Kidney capillary endothelial cell (primary cell): ENCODE results near the gene RAP1GAP2.
"Not testable (repeated sequence)": the region's sequence is repeated elsewhere in the genome, so short reads cannot be mapped to it uniquely, and the experiment has no call there.

Experiments used
- DNase-seq: peaks from one replicate; pipeline ENCODE4 v3.0.0-alpha.2; 2018; ENCODE audit warnings: low spot score

The RAP1GAP2 gene

DNA sequence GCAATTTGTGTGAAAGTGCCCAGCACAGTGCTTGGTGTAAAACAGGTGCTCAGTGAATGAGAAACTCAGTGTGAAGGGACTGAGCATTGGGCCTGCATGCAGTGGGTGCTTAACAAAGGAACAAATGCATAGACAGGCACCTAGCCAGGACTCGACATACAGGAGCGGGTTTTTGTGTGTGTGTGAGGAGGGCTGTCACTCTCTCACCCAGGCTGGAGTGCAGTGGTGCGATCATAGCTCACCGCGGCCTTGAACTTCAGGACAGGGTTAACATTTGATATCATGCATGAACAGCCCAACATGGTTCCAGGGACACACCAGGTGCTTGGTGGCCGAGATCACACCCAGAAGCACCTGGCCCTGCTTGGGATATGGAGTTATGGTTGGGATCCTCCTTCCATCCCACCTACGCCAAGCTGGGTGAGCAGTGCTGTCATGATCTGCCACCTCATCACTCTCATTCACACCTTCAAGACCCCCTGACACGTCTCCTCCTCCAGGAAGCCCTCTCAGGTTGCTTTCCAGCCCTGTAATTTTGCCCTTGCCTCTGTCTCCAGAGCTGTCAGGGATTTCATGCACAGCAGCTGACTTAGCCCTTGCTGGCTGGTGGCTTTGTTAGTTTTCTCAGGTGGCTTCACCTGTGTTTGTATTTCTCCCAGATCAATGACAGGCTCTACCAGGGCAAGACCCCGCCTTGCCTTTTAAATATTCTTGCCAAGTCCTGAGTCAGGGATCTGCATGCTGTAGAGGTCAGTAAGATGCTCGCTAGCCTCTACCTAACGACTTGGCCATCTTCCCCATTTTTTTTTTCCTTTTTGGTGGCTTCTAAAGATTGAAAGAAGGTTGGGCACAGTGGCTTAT is 200.8 kb downstream of the RAP1GAP2 start:
- DNase-seq: no peak

DNA sequence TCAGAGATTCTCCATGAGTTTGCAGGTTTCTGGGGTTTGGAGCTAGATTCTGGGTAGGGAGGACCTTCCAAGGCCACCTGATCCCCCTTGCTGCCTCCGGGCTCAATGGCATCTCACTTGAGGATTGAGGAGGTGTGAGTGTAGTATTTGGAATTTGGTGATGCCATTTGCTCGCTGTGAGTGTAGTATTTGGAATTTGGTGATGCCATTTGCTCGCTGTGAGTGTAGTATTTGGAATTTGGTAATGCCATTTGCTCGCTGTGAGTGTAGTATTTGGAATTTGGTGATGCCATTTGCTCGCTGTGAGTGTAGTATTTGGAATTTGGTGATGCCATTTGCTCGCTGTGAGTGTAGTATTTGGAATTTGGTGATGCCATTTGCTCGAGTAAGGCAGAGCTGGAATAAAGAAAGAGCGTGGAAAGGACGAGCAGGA is 202.2 kb downstream of the RAP1GAP2 start:
- DNase-seq: not testable (repeated sequence)

DNA sequence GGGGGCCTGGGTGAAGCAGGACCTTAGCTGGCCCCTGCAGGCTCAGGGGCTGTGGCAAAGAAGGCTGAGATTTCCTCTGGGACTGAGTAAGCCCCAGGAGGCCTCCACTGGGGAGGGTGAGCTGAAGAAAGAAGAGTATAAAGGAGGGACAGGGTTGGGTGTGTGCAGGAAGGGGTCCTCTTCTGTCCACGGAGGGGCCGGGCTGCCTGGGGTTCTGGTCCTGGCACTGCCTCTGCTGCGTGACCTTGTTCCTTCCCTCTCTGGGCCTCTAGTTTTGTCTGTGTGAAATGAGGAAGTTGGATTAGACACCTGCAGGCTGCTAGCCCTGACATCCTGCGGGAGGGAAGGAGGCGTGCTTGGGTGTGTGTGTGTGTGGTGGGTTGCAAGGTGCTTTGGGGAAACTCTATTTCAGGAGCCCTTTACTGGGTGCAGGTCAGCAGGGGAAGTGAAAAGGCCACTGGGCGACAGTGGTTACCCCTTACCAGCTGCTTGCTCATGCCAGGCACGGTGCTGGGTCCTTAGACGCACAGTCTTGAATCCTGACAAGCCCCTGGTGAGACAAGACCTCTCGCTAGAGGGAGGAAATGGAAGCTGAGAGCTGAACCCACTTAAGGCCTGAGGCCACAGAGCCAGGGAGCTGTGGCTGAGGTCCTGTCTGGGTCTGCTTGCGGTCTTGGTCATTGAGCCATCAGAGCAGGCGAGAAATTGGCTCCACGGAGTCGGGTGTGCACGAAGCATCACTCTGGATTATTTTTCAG is 206.5 kb downstream of the RAP1GAP2 start:
- no peak for DNase-seq

DNA sequence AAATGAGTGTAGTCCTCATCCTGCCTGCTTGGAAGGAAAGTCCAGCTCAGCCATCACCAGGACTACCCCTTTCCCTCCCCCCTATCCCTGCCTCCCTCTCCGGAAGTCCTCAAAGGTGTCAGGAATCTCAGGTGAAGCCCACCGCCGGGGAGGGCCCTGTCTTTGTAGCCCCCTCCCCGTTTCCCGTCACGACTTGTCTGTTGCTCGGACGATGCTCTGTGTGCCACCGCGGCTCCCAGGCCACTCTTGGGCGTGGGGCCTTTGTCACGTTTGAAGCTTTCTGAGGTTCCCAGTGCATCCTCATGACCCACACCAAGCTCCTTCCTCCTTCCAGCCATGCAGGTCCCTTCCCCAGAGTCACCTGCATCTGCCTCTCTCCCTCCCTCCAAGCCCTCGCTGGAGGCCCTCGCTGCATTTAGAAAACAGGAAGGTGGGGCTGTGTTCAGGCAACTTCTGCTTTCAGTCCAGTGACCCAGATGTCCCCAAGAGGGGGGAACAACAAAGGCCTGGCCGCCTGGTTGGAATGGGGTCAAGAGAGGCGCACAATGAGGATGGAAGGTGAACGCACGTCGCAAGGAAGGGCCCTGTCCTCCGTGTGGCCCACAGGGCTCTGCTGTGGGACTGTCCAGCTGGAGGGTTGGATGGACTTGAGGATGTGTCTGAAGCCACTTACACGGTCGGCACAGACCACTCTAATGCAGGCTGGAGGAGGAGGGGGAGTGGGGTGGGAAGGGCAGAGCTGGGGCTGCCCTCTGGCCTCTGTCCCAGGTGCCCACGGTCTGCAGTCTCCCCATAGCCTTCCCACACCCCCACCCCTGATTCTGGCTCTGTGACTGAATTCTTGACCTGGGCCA is 207.3 kb downstream of the RAP1GAP2 start:
- DNase-seq: no peak

DNA sequence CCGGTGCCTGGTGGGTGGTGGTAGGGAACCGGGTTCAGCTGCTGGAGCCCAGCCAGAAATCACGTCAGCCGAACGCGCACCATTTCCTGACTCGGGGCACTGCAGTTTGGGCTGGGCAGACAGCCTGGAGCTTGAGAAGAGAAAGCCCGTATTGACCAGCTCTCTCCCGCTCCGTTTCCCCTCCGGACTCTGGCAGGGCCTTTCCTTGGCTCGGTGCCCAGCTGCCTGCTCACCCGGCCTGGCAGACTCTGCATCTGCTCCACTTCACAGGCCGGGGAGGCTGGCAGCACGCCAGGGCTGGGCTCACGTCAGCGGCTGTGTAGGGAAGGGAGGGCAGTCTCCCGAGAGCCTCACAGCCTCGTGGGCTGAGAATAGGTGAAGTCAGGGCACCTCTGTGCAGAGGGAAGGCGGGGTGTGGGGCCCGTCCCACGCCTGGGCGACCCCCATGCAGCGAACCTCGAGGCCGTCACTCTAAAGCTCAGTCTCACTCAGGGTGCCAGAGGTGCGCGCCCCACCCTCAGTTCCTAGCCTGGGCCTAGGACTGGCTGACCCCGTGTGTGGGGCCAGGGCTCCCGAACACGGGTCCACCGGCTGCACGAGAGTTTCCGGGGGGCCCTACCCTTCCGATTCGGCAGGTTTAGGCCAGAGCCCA is 208.0 kb downstream of the RAP1GAP2 start:
- DNase-seq: peak; percentile 97

DNA sequence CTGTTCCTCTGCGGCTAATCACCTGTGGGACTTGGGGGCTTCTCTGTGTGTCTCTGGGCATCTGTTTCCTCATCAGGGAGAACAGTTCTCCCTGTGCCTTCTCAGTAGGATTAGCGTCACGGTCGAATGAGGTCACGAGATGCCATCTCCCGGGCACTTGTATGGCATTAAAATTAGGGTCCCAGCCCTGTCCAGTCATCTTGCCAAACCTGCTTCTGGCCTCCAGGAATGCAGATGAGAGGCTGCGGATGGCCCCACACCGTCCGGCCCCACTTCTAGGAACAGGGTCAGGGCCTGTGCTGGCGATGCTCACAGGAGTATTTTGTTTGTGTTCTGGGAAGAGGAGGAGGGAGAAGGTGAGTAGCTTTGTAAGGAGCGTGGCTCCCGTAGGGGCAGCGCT is 208.7 kb downstream of the RAP1GAP2 start:
- no peak for DNase-seq

DNA sequence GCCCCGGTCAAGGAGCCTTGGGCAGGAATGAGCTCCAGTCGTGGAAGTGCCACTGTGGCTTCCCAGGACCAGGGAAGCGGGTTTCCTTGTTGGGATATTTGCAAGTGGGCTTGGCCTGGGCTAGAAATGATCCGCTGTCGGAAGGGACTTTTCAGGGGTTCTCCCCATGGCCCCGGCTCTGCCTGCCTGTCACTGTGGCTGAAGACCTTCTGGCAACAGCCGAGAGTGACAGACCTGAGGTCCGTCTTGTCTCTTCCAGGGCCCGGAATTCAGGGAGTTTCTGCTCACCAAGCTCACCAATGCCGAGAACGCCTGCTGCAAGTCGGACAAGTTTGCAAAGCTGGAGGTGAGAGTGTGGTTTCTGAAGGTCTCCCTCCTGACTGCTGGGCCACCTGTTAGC is 209.5 kb downstream of the RAP1GAP2 start:
- no peak for DNase-seq

DNA sequence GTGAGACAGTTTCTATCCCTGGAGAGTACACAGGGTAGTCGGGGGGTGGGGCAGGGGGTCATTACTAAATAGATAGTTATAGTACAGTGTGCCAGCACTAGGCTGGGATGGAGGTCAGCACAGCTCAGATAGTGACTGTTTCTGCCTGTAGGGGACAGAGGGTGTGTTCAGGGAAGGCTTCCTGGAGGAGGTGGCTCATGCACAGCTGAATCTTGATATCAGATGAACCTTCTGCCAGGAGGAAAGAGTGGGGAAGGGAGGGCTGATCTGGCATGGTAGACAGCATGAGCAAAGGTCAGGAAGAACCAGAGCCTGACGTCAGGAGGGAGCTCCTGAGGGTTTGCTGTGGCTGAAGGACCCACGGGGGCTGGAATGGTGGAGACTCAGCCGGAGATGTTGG is 210.6 kb downstream of the RAP1GAP2 start:
- no peak for DNase-seq

DNA sequence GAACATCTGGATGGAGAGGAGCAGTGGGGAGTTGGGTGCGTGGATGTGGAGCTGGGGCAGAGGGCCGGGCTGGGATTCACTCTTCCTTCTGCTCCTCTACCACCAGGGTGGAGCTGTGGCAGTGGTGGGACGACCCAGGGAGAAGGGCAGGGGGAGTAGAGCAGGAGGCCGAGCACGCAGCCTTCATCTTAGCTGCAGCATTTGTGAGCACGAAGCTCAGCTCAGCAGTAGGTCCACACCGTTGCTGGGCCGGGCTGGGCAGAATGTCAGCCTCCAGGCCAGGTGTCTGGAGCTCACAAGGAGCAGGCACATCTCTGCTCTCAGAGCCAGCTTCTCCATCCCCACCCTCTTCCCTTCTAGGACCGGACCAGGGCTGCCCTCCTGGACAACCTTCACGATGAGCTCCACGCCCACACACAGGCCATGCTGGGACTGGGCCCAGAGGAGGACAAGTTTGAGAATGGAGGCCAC is 211.4 kb downstream of the RAP1GAP2 start:
- DNase-seq: no peak

DNA sequence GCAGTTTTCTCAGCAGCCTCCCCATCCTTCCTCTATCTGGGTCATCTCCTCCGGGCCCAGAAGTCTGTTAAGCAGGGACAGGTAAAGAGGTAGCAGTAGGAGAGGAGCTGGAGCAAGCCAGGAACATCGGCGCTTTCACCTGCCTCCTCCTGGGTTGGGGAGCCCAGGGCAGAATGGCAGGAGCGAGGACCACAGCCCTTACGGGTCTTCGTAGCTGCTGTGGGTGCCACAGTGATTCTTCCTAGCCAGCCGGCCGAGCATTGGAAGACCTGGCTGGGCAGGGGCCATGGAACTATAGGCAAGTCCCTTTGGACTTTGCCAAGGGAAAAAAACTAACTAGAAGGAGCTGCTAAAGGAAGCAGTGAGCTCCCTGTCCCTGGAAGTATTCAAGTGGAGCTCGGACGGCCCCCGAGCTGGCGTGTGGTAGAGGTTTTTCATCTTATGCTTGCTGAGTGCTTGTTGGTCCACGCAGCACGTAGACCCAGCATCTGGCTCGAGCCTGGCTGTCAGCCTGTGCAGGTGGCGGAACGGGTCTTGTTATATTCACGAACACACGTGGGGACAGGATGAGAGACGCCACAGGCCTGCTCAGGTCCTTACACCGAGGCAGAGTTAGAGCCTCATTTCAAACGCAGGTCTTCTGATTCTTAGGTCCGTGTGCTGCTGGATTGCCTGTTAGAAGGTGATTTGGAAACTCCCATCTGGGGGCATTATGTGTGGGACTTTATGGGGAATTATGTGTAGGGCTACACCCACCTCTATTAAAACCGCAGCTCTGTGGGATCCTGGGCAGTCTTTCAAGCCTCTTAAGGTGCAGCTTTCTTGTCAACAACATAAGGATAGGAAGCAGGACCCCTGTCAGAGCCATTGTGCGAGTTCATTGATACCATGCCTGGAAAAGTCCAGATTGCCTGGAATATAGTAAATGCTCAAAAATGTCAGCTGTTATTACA is 212.4 kb downstream of the RAP1GAP2 start:
- no peak for DNase-seq

DNA sequence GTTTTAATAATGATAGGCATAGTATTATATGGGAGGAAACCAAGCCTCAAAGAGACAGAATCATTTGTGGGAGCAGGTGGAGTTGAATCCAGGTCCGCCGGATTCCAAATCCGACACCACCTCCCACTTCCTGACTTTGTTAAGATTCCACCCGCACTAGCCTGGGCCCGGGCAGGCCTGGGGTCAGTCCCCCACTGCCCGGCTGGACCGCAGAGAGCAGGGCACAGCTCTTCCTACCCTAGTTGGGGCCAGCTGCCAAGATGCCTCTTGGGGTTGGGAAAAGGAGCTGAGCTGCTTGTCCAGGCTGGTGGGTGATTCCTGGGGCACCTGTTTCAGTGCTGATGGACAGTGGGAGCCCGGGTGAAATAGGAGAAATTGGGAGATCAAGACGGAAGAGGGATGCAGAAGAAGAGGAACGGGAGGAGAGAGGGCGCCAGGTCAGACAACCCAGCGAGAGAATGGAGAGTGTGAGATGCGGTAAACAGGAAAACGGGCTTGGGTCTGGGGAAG is 213.2 kb downstream of the RAP1GAP2 start:
- no peak for DNase-seq

DNA sequence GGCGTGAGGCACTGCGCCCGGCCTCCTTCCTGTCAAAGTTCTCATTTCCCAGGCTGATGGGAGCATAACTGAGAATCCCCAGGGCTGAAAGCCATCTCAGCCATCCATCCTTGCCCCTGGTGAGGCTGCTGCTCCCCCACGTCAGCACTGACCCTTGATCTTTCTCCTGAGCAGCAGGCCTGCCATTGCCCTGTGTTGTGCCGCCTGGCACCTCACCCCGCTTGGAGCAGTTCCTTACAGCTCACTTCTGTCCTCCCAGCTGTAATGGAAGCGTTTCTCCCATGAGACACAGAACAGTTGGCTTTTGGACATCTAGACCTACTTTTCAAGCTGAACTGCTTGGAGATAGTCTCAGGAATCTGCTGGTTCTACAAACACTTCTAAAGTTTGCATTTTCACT is 215.7 kb downstream of the RAP1GAP2 start:
- no peak for DNase-seq

DNA sequence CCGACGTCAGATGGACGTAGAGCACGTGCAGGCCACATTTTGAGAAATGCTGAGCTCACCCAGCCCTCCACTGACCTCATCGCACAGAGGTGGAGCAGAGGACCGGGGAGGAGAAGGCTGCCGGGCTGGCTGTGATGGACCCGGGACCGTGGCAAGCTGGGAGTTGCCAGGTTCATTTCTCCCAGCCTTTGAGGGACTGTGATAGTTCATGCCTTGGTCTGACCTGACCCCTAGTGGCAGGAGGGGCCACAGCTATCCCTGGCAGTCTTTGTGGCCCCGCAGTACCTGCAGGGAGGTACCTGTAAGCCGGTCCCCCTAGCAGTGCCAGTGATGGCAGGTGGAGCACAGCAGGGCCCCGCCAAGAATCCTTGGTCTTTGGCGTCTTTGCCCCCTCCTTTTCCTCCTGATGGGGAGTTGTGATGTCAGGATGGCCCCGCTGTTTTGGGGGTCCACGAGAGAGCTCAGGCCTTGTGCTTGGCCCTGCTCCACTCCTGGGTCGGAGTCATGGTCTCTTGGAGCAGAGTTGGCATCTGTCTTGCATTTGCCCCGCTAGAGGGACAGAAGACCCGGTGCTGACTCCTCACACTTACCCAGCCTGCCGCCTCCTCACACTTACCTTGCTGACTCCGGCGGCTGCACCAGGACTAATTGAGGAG is 216.8 kb downstream of the RAP1GAP2 start:
- DNase-seq: peak; percentile 56

DNA sequence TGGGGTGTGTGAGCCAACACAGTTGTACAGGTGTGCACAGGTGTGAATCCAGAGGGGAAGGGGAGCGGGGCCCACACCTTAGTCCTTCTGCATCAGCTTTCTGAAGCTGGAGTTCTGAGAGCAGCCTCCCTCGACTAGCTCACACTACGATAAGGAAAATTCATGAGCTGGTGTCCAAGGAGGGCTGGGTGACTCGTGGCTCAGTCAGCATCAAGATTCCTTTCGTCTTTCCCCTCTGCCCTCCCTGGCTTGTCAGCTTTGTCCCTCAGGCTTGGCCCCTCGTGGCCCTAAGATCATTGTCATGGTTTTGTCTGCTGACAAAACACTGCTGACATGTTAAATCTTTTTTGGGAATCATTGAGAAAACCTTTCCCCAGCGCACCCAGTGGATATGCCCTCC is 219.7 kb downstream of the RAP1GAP2 start:
- DNase-seq: peak; percentile 30

DNA sequence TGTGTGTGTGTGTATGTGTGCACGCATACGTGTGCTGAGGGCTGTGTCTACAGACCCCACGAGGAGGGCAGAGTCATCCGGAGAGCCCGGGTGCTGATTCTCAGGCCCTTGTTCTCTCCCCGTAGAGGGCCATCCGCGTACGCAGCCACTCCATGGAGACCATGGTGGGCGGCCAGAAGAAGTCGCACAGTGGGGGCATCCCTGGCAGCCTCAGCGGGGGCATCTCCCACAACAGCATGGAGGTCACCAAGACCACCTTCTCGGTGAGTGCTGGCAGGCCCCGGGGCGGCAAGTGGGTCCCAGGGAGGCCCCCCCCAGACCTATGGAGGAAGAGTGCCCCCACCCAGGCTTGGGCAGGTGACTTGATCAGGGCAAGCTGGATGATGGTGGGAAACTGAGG is 221.7 kb downstream of the RAP1GAP2 start:
- no peak for DNase-seq

DNA sequence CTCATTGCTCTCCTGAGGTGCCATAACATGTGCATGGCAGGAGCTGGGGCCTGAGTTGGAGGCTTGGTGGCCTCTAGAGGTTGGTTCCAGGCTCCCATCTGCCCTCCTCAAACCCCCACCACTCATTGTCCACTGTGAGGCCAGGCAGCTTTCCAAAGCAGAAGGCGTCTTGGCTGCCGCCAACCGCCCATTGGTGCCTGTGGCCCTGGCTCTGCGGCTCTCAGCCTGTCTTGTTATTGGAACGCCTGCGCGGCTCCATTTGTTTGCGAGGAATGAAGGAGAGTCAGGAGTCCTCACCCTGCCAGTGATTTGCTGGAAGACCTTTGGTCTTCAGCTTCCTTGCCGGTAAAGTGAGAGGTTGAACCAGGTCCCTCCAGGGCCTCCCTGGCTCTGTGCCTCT is 223.5 kb downstream of the RAP1GAP2 start:
- no peak for DNase-seq

DNA sequence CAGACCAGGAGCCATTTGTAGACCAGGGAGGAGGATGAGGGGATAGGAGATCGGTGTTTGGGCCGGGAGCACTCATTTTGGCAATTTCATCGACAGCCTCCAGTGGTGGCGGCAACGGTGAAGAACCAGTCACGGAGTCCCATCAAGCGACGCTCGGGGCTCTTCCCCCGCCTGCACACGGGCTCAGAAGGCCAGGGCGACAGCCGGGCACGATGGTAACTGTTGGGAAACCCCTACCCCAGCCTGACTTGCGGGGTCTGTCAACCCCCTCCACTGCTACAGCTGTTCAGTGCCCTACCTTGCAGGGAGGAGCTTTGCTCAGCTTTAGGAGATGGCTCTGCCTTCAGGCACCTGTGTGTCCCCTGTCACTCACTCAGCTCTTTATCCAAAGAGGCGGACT is 224.1 kb downstream of the RAP1GAP2 start:
- DNase-seq: no peak

DNA sequence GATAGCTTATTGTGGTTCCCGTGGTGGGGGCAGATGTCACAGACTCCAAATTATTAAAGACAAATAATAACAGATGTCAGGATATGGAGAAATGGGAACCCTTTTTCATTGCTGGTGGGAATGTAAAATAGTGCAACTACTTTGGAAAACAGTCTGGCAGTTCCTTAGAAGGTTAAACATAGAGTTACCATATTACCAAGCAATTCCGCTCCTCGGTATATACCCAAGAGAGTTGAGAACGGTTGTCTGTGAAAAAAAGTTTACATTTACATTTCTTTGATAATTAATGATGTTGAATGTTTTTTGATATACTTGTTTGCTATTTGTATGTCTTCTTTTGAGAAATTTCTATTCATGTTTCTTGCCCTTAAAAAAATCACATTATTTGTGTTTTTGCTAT is 226.0 kb downstream of the RAP1GAP2 start:
- no peak for DNase-seq

DNA sequence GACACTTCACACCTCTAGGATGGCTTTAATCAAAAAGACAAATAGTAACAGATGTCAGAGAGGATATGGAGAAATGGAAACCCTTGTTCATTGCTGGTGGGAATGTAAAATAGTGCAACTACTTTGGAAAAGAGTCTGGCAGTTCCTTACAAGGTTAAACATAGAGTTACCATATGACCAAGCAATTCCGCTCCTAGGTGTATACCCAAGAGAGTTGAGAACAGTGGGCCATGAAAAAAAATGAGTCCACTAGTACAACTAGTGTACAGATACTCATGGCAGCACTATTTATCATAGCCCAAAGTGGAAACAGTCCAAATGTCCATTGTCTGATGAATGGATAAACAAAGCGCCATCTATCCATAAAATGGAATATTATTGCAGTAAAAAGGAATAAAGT is 228.1 kb downstream of the RAP1GAP2 start:
- no peak for DNase-seq
